IPS DF 19.7 (cell line): ENCODE data around the gene FLRT2.

Source experiments
- DNase-seq: peaks from one replicate; pipeline ENCODE4 v3.0.0-alpha.2; 2013; ENCODE audit warnings: low read depth, low spot score

The FLRT2 gene

DNA sequence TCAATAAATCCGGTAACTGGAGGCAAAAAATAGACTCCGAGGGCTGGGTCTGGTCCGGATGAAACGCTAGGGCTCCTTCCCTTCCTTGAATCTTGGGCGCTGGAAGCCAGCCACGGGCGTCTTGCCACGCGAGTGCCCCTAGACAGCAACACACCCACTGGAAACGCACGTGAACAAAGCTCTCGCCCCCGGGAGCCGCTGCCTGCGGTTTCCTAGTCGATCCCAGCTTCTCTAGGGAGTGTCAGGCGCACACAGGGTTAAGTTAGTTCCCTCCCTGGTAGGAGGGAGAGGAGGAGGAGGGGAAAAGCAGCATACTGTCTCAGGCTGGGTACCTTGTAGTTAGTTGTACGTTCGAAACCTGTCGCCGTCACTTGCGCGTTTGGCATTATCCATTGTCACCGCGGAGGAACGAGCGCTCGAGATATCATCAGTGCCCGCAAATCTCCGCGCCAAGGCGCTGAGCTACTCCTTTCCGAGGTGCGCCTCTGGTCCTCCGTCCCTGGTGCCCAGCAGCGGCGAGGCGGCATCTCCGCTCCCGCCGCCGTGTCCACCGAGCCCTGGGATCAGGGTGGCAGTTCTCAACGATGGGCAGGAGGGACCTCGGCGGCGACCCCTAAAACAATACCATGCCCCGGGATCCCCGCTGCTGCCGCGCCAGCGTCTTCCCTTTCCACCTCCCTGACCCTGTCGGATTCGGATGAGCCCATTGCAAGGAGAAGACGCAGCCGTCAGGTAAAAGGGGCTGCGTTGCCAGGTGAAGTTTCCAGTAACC is at the start of gene FLRT2:
Gene FLRT2, plus strand, starts transcription at position 342 of the 772 bp plus-strand sequence. CDS start 91,371 bp downstream, outside the sequence.
- no peak for DNase-seq

GRCh38 chr14:85481471-85481870 is 48.5 kb upstream of the FLRT2 start:
- no peak for DNase-seq

DNA sequence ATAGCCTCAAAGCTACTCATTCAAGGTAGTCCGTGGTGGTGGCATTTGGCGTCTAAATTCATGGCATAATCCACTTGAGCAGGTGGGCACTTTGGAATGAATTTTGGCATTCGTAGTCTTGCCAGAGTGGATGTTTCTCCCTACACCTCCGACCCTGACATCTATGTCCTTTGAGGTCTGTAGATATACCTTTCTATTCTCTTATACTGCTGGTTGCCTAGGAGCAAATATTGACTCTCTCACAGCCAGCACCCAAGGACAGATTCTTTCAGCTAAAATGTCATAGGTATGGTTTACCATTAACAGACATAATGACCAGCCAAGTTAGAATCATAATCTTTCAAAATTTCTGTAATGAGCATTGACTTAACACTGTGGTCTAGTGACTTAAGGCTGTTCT is 47.4 kb upstream of the FLRT2 start:
- DNase-seq = no peak

DNA sequence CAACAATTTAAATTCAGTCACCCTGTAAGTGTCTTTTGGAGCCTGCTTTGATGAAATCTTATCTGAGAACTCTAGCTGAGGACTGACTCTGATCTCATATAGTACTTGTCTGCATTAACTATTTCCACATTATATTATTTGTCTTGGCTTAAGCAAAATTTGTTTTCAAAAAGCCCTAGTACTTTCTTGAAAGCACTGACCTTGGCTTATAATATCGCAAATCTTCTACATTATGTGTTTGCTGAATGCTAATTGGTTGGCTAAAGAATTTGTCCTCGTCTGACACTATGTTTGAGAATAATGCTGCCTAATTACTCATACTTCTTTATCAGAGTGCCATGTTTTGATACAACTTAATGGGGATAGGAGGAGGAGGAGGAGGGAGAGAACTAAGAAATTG is 46.9 kb upstream of the FLRT2 start:
- DNase-seq = no peak

- no peak for DNase-seq
These were observed 46.3 kb upstream of the FLRT2 start for GRCh38 chr14:85483652-85484051.

GRCh38 chr14:85487215-85487614 is 42.7 kb upstream of the FLRT2 start:
- DNase-seq = no peak

DNA sequence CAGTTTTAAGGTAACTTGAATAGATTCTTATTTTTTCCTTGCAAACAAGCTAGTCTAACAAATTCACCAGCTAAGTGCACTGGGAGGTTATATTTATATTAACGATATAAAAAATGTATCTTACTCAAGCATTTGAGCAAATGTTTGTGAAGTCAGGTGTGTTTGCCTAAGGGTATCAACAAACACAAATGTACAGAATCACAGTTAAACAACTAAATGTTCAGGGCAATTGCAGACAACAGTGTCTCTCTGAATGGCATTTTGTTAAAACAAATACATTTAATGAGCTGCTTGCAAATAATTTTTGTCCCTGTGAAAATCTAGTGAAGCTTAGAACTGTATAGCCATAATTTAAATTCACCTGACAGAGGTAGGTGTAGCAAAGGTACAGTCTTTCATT is 28.2 kb upstream of the FLRT2 start:
- DNase-seq = no peak

DNA sequence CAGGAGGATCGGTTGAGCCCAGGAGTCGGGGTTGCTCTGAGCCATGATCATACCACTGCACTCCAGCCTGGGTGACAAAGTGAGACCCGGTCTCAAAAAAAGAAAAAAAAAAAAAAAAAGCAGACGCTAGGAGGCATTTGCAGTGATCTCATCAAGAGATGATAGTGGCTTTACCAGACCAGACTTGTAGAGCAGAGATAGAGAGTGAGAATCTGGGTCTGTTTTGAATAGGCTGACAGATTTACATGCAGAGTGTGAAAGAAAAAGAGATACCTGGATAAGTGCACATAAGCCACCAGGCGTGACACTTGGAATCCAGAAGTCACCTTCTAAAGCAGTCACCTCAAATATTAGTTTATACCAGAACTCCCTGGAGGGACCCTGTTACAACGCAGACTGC is 21.1 kb upstream of the FLRT2 start:
- DNase-seq = no peak

DNA sequence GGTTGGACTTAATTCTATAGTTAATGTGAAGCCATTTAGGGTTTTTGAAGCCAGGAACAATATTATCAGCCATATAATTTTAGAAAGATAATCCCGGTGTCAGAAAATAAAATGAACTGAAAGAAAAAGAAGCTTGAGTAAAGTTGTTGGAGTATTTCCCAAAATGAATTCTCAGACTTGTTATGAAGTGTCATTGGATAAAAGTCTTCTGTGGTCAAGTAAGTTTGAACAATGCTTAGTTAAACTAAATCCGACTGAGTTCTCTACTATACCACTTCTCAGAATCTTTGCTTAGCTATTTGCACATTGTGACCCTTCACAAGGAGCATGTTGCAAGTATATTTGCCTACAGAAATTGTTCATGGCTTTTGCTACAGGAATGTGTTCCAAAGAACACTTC is 17.5 kb upstream of the FLRT2 start:
- no peak for DNase-seq

- no peak for DNase-seq
These were observed 15.5 kb upstream of the FLRT2 start for GRCh38 chr14:85514487-85514886.

DNA sequence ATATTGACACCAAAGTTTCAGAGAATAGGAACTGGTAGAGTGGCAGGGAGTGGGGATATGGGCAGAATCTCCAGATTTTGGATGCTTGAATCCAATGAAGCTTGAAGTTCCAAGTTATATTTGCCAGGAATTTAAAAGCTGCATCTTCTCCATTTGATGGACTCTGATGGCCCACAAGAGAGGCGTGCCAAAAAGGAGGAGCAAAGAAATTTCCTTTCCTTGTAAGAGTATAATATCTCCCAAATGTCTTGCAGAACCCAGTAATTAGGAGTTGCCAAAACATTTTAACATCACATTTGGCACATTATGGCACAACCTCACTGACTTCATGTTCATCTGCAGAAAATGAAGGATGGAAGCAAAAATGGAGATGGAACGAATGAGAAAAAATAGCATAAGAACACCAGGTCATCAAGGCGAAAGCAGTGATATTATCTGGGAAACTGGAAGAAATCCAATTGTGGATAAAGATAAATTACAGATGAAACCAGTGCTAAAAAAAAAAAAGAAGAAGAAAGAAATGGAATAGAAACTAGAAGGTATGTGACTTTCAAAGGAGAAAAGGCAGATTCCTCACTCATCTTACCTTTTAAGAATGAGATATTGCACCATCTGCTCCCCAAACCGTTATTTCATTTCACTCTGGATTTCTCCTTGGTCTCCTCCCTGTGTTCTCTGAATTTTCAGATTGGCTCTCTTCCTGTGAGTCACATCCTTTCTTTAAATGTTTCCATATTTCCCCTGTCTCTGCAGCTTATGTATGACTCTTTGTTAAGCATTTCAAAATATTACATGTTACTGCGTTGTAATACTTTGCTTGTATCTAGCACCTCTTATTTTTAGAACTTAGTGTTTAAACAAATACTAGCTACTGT is 13.5 kb upstream of the FLRT2 start:
- DNase-seq = no peak

DNA sequence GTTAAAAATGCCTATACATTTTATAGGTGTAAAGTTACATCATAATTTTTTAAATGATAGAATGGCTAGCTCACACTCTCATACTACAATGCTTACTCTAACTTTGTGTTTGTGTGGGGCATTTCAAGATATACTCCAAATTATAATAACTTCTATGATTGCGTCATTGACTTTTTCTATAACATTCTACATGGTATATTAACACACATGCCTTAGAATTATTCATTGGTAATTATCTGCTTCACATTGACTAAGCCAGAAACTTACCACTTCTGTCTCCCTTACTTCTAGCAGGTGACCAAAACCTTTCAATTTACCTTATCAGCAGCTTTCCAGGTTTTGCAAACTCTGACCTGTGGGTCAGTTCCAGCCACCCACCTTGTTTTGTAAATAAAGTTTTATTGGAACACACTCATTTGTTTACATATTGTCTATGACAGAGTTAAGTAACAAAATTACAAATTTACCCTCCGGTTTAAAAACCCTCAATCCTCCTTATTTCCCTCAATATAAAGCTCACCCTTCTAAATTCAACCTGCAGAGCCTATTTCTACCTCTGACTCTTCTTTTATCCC is 12.7 kb upstream of the FLRT2 start:
- no peak for DNase-seq

DNA sequence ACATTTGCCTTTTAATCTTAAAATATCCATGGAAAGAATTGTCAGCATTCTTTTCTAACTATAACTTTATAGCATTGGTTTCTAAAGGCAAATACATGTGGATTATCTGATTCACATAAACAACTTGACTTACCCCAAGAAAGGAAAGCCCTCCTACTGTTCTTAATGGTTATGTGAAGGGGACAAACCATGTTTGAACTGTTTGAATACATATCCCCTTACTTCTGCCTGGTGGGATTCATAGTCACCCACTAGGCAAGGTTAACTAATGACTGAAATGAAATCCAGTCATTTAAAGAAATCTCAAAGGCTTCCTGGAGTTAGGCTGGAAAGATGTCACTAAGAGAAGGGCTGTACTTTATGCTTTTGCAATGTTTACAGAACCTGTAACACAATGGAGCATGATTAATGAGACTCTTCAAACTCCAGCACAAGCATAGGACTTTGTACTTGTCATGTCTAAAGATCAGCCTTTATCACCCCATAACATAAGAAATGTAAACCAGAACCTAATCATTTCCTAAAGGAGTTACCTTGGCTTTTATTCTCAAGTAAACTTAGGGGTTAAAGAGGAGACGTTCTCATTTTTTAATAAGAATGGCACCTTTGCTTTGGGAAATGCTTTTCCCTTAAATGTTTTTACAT is 10.2 kb upstream of the FLRT2 start:
- no peak for DNase-seq

- DNase-seq = no peak
These were observed 9.4 kb upstream of the FLRT2 start for GRCh38 chr14:85520581-85520980.

DNA sequence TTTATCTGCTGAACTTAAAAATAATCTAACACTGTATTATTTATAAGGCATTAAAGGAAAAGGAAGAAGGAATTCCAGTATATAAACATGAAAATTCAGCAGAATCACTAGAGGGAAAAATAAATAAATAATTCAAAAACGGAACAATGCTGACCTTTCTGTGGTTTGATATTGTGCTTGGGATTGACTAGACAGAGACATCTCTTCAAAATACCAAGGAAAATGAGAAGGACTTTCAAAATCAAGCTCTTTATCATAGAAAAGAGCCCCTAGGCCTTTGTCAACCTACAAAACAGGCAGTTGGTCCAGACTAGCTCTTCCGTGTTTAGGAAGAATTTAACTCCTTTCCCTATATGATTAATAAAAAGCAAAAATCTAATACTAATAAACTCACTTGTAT is 6.3 kb upstream of the FLRT2 start:
- no peak for DNase-seq

DNA sequence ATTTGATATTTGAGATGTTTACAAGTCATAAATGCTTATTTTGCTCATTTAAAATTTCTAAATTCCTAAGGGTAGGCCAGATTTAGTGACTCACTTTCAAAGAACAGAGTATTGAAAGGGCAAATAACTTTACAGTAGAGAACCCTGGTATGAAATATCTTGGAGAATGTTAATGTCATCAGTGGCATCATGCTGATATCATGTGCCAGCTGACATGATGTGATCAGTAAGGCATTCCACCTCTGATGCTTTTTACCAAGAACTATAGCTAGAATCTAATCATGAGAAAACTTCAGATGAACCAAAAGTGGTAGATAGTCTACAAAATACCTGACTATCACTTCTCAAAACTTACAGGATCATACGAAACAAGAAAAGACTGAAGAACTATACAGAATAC is 2.9 kb upstream of the FLRT2 start:
- DNase-seq = no peak

GRCh38 chr14:85527445-85528035 is 2.4 kb upstream of the FLRT2 start:
- no peak for DNase-seq

DNA sequence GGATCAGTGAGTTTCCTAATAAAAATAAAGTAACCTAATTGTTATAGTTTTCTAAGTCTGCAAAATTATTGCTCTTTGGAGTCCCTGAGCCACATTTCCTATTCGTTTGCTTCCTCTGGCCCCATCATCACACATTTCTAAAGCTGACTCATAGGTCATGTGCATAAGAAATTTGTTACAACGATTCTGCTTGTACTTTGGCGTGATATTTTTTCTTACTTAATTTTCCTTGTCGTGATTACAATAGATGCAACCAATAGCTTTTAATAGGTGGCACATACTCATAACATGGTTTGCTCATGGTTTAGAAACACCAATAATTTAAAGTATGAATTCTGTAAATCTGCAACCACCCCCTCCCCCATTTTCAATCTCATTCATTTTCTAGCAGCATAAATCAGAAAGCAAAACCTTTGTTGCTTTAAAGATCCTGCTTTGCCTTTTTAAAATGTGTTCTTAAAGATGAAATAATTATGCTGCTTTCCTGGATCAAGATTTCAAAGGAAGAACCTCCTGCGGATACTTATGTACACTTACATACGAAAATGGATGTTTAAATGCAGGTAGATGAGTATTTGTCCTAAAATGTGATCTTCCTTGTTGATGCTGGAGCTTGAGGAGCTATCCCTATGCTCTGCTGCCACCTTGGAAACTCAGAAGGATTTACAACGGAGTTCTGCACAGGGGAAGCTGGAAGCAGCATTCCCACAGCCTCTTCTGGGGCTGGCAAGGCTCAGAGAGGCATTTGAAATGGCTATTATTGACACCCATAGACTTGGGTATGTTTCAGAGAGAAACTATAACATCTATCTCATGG is 1.7 kb upstream of the FLRT2 start:
- no peak for DNase-seq

- DNase-seq = no peak
These were observed 880 bp upstream of the FLRT2 start for GRCh38 chr14:85528897-85529631.

DNA sequence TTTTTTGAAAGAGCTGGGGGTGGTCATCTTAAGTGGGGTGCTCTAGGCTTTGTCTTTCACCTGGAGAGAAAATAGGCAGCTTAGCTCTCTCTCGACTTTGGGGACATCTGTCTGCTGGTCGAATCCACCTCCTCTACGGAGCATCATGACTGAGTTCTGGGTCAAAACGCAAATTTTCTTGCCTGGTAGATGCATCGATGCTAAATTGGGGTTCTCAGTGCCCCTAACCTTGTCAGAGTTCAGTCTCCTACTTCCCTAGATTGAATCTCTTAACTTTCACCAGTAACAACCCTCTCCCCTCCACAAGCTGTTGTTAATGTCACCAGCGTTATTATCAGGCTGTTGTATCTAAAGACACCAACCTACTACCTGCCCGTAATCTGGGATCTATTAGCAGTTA is 682 bp downstream of the FLRT2 start:
- DNase-seq = no peak
